Measurements from ENCODE around the gene AP1G2. TPM values are rescaled to one million over a fixed set of nuclear protein-coding genes. Genes with fewer than 3 reads are reported as not detected.

Gene AP1G2
- total RNA-seq, 1 donor from 2014 or later: 262 TPM

DNA sequence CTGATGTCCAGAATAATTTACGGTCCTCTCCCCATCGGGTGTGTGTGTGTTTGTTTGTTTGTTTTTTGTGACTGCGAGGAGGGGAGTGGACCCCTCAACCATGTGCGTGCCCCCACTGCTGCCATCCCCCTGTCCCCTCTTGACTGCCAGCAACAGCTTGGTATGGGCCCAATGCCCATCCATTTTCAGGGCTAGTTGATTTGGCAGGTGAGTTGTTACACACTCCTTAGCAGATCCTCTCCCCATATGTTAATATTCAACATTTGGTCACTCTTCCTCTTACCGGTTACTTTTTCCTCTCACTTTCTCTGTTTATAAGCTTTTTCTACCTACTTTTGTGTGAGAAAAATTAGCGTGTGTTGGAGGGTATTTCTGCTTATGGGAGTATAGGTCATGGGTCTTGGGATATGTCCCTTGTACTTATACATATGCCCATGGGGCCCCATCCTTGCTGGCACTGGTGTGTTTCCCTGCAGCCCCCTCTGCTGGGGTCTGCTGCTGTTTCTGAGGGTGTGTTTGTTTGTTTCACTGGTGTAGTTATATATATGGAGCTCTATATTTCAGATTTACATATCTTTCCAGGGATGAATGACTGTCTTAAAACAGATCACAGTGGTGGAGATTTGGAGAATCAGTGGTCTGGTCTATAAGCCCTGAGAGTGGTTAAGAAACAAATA, 49.8 kb downstream of the AP1G2 start:
- Mint-ChIP-seq H3K4me3 (ENCODE audit: low read depth) (no peak overlapping the region), H3K4me1 (ENCODE audit: low read depth) (no peaks in the 10 kb centered on the region), H3K9me3 (ENCODE audit: low read depth) (no peaks in the 10 kb centered on the region), H3K27ac (no peak overlapping the region), H3K36me3 (ENCODE audit: insufficient read depth) (peaks cover 4% of the 10 kb centered on the region), H3K27me3 (no peaks in the 10 kb centered on the region)
- TF ChIP-seq, protein P1, sequence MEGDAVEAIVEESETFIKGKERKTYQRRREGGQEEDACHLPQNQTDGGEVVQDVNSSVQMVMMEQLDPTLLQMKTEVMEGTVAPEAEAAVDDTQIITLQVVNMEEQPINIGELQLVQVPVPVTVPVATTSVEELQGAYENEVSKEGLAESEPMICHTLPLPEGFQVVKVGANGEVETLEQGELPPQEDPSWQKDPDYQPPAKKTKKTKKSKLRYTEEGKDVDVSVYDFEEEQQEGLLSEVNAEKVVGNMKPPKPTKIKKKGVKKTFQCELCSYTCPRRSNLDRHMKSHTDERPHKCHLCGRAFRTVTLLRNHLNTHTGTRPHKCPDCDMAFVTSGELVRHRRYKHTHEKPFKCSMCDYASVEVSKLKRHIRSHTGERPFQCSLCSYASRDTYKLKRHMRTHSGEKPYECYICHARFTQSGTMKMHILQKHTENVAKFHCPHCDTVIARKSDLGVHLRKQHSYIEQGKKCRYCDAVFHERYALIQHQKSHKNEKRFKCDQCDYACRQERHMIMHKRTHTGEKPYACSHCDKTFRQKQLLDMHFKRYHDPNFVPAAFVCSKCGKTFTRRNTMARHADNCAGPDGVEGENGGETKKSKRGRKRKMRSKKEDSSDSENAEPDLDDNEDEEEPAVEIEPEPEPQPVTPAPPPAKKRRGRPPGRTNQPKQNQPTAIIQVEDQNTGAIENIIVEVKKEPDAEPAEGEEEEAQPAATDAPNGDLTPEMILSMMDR (IDR thresholded peaks at IDR 0.05; ENCODE audit: unreplicated experiment): no peak
- DNase-seq (ENCODE audit: low spot score, unreplicated experiment): no peak

DNA sequence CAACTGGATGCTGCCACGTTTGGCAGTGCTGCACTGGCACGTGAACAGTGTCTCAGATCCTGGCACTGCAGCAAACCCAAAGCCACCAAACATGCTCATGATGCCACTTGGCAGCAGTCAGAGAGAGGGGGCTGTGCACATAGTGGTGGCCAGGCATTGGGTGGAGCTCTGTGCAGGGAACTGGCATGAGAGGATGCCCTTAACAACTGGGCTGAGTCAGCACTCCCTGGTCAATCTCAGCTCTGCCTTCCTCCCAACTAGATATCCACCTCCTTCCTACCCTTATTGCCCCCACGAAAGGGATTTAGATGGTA, 53.0 kb downstream of the AP1G2 start:
- Mint-ChIP-seq H3K27me3 (no peaks in the 10 kb centered on the region), H3K27ac (no peak overlapping the region), H3K36me3 (ENCODE audit: insufficient read depth) (no peaks in the 10 kb centered on the region), H3K9me3 (ENCODE audit: low read depth) (no peaks in the 10 kb centered on the region), H3K4me1 (ENCODE audit: low read depth) (no peaks in the 10 kb centered on the region), H3K4me3 (ENCODE audit: low read depth) (no peak overlapping the region)
- DNase-seq (ENCODE audit: low spot score, unreplicated experiment): no peak
- TF ChIP-seq, protein P1 (IDR thresholded peaks at IDR 0.05; ENCODE audit: unreplicated experiment): no peak

DNA sequence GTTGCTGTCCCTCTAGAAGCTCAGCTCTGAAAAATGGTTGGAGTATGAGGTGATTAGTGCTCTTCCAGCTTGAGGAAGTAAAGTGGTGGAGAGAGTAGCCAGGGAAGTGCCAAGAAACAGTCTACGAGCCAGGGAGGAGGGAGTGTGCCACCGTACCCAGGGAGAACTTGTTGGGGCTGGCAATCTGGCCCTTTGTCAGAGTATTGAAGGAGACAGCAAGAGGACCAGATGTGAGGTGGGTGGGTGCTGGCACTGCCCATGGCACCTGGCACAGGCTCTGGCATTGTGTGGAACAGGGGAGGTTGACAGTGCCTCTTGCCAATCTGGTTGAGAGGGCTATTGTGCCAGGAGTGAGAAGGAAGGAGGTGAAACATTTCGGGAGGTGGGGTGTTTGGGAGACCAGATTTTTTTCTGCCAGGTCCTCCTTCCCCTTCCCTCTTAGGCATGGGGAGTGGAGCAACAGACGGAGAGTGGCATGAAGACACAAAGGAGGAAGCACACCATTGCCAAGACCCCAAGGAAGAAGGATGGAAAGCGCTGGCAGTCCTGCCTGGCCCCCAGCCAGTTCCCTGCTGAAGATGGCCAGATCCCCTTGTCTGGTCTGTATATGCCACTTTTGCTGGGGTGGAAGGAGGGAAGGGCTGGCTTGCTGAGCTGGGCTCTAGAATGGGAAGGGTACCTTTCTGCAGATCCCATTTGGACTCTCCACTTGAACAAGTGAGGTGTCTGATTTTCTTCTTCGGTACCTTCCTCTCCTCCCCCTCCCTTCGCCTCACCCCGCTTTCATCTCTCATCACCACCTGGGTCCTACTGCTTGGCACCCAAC, 53.6 kb downstream of the AP1G2 start:
- DNase-seq (ENCODE audit: low spot score, unreplicated experiment): no peak
- TF ChIP-seq, protein P1 (IDR thresholded peaks at IDR 0.05; ENCODE audit: unreplicated experiment): no peak
- H3K27me3 Mint-ChIP-seq: no peaks in the 10 kb centered on the region
- no peaks in the 10 kb centered on the region for H3K36me3 Mint-ChIP-seq (ENCODE audit: insufficient read depth)
- H3K27ac Mint-ChIP-seq: no peak overlapping the region
- no peak overlapping the region for H3K4me3 Mint-ChIP-seq (ENCODE audit: low read depth)
- H3K9me3 Mint-ChIP-seq (ENCODE audit: low read depth): no peaks in the 10 kb centered on the region
- no peaks in the 10 kb centered on the region for H3K4me1 Mint-ChIP-seq (ENCODE audit: low read depth)

DNA sequence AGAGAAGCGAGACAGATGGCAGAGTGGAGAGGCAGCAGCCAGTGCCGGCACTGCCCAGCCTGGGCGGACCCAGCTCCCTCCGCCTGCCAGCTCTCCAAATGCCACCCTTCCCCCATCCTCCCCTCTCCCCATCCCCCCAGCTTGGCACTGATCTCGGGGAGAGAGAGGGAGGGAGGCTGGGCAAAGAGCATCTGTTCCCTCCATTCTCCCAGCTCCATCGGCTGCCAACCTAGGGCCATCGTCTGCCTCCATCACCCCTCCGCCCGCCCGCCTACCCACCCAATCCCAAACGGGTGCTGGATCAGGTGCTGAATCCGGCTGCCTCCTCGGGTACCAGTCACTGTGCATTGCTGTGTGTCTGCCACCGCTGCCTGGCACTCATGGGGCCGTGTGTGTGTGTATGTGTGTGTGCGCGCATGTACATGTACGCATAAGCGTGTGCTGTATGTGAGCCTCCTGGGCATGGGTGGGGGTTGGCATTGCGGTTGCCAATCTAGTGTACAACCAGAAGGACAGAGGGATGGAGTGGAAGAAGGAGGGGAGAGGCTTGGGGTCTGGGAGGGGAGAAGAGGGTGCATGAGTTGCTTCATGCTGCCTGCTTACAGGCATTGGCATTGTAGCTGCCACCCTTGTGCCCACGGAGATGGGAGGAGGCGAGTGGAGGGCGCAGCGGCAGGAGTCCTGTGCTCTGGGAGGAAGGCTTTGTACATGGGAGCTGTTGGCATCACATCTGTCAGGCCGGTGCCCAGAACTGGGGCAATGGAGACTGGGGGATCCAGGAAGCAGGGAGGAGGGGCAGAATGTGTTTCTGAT, 54.4 kb downstream of the AP1G2 start:
- Mint-ChIP-seq H3K9me3 (ENCODE audit: low read depth) (no peaks in the 10 kb centered on the region), H3K36me3 (ENCODE audit: insufficient read depth) (no peaks in the 10 kb centered on the region)

DNA sequence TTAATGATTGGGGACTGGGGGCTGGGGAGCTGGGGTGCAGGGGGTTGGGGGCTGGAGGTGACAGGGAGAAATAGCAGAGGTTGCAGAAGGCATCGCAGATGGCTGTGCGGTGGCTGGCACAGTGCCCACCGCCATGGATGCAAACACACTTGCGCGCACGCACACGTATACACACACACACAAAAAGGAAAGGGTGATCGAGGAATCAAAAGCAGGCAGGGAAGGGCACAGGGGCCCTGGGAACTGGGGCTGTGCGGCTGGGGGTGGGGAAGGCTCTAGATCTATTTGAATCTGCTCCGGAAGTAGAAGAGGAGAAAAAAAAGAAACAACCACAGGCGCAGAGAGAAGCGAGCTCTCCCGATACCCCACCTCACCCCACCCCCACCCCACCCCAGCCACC, 55.4 kb downstream of the AP1G2 start:
- Mint-ChIP-seq H3K9me3 (ENCODE audit: low read depth) (no peaks in the 10 kb centered on the region), H3K27ac (no peak overlapping the region), H3K36me3 (ENCODE audit: insufficient read depth) (no peaks in the 10 kb centered on the region), H3K4me3 (ENCODE audit: low read depth) (no peak overlapping the region), H3K27me3 (no peaks in the 10 kb centered on the region), H3K4me1 (ENCODE audit: low read depth) (no peaks in the 10 kb centered on the region)
- TF ChIP-seq, protein P1 (IDR thresholded peaks at IDR 0.05; ENCODE audit: unreplicated experiment): no peak
- DNase-seq (ENCODE audit: low spot score, unreplicated experiment): no peak

More for the DNA sequence above, 54.4 kb downstream of the AP1G2 start:
- DNase-seq (ENCODE audit: low spot score, unreplicated experiment): no peak
- H3K27me3 Mint-ChIP-seq: no peaks in the 10 kb centered on the region
- no peak overlapping the region for H3K27ac Mint-ChIP-seq
- H3K4me3 Mint-ChIP-seq (ENCODE audit: low read depth): no peak overlapping the region
- H3K4me1 Mint-ChIP-seq (ENCODE audit: low read depth): no peaks in the 10 kb centered on the region
- TF ChIP-seq, protein P1 (IDR thresholded peaks at IDR 0.05; ENCODE audit: unreplicated experiment): no peak
